ENCODE measurements around the gene OLIG2.

OLIG2 gene

DNA sequence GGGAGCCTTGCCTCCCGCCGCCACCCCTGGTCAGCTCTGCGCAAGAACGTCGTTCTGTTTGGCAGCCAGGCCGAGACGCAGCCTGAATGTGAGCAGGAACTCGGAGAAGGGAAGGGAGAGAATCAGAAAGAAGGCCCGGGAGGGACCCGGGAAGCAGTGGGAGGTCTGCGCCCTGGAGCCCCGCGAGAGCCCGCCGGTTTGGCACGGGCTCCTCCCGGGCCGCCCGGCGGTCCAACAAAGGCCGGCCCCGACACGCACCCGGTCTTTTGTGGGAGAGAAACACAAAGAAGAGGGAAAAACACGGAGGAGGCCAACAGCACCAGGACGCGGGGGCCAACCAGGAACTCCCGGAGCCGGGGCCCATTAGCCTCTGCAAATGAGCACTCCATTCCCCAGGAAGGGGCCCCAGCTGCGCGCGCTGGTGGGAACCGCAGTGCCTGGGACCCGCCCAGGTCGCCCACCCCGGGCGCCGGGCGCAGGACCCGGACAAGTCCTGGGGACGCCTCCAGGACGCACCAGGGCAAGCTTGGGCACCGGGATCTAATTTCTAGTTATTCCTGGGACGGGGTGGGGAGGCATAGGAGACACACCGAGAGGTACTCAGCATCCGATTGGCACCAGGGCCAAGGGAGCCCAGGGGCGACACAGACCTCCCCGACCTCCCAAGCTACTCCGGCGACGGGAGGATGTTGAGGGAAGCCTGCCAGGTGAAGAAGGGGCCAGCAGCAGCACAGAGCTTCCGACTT, 2.7 kb upstream of the OLIG2 start:
- no peaks in the 10 kb centered on the region for H3K9me3 Mint-ChIP-seq
- peaks cover 22% of the 10 kb centered on the region for H3K36me3 Mint-ChIP-seq (ENCODE audit: insufficient read depth)
- peaks cover 83 to 95% of the 10 kb centered on the region in 2 donors for H3K27me3 Mint-ChIP-seq
- peaks cover 38 to 49% of the 10 kb centered on the region in 2 donors for H3K4me1 Mint-ChIP-seq (ENCODE audit: low read depth in 2 of 2)
- ATAC-seq (replicated peaks): no peak
- no peak for DNase-seq
- peak overlapping the region; percentile 31 to 61 for H3K4me3 Mint-ChIP-seq
- H3K27ac Mint-ChIP-seq: no peak overlapping the region

DNA sequence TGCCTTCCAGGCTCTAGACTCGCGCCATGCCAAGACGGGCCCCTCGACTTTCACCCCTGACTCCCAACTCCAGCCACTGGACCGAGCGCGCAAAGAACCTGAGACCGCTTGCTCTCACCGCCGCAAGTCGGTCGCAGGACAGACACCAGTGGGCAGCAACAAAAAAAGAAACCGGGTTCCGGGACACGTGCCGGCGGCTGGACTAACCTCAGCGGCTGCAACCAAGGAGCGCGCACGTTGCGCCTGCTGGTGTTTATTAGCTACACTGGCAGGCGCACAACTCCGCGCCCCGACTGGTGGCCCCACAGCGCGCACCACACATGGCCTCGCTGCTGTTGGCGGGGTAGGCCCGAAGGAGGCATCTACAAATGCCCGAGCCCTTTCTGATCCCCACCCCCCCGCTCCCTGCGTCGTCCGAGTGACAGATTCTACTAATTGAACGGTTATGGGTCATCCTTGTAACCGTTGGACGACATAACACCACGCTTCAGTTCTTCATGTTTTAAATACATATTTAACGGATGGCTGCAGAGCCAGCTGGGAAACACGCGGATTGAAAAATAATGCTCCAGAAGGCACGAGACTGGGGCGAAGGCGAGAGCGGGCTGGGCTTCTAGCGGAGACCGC, 2.0 kb upstream of the OLIG2 start:
- DNase-seq: no peak
- H3K4me3 Mint-ChIP-seq: peak overlapping the region; percentile 1 to 49
- peaks cover 39 to 50% of the 10 kb centered on the region in 2 donors for H3K4me1 Mint-ChIP-seq (ENCODE audit: low read depth in 2 of 2)
- peaks cover 83 to 95% of the 10 kb centered on the region in 2 donors for H3K27me3 Mint-ChIP-seq
- peaks cover 22% of the 10 kb centered on the region for H3K36me3 Mint-ChIP-seq (ENCODE audit: insufficient read depth)
- H3K27ac Mint-ChIP-seq: no peak overlapping the region
- ATAC-seq (replicated peaks): no peak
- no peaks in the 10 kb centered on the region for H3K9me3 Mint-ChIP-seq

DNA sequence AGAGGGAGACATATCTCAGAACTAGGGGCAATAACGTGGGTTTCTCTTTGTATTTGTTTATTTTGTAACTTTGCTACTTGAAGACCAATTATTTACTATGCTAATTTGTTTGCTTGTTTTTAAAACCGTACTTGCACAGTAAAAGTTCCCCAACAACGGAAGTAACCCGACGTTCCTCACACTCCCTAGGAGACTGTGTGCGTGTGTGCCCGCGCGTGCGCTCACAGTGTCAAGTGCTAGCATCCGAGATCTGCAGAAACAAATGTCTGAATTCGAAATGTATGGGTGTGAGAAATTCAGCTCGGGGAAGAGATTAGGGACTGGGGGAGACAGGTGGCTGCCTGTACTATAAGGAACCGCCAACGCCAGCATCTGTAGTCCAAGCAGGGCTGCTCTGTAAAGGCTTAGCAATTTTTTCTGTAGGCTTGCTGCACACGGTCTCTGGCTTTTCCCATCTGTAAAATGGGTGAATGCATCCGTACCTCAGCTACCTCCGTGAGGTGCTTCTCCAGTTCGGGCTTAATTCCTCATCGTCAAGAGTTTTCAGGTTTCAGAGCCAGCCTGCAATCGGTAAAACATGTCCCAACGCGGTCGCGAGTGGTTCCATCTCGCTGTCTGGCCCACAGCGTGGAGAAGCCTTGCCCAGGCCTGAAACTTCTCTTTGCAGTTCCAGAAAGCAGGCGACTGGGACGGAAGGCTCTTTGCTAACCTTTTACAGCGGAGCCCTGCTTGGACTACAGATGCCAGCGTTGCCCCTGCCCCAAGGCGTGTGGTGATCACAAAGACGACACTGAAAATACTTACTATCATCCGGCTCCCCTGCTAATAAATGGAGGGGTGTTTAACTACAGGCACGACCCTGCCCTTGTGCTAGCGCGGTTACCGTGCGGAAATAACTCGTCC, 1.3 kb upstream of the OLIG2 start:
- Mint-ChIP-seq H3K4me1 (ENCODE audit: low read depth in 2 of 2) (peaks cover 39 to 48% of the 10 kb centered on the region in 2 donors), H3K36me3 (ENCODE audit: insufficient read depth) (peaks cover 22% of the 10 kb centered on the region), H3K4me3 (peak overlapping the region; percentile 1 to 49), H3K27me3 (peaks cover 83 to 95% of the 10 kb centered on the region in 2 donors), H3K9me3 (no peaks in the 10 kb centered on the region), H3K27ac (no peak overlapping the region)
- DNase-seq: no peak
- no peak for ATAC-seq (replicated peaks)

DNA sequence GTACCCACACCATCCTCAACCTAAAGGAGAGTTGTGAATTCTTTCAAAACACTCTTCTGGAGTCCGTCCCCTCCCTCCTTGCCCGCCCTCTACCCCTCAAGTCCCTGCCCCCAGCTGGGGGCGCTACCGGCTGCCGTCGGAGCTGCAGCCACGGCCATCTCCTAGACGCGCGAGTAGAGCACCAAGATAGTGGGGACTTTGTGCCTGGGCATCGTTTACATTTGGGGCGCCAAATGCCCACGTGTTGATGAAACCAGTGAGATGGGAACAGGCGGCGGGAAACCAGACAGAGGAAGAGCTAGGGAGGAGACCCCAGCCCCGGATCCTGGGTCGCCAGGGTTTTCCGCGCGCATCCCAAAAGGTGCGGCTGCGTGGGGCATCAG, 638 bp upstream of the OLIG2 start:
- Mint-ChIP-seq H3K36me3 (ENCODE audit: insufficient read depth) (peaks cover 22% of the 10 kb centered on the region), H3K27ac (no peak overlapping the region), H3K4me3 (no peak overlapping the region), H3K9me3 (no peaks in the 10 kb centered on the region), H3K4me1 (ENCODE audit: low read depth in 2 of 2) (peaks cover 39 to 49% of the 10 kb centered on the region in 2 donors), H3K27me3 (peaks cover 87 to 95% of the 10 kb centered on the region in 2 donors)
- DNase-seq: no peak
- ATAC-seq (replicated peaks): no peak

DNA sequence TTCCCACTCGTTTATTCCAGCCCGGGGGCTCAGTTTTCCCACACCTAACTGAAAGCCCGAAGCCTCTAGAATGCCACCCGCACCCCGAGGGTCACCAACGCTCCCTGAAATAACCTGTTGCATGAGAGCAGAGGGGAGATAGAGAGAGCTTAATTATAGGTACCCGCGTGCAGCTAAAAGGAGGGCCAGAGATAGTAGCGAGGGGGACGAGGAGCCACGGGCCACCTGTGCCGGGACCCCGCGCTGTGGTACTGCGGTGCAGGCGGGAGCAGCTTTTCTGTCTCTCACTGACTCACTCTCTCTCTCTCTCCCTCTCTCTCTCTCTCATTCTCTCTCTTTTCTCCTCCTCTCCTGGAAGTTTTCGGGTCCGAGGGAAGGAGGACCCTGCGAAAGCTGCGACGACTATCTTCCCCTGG, 716 bp downstream of the OLIG2 start:
- no peak for DNase-seq
- Mint-ChIP-seq H3K36me3 (ENCODE audit: insufficient read depth) (peaks cover 22% of the 10 kb centered on the region), H3K4me3 (peak overlapping the region; percentile 56 to 73), H3K27me3 (peaks cover 87 to 95% of the 10 kb centered on the region in 2 donors), H3K4me1 (ENCODE audit: low read depth in 2 of 2) (peaks cover 33 to 41% of the 10 kb centered on the region in 2 donors), H3K27ac (peak overlapping the region in 1 of 2 donors; percentile 85), H3K9me3 (no peaks in the 10 kb centered on the region)
- no peak for ATAC-seq (replicated peaks)

DNA sequence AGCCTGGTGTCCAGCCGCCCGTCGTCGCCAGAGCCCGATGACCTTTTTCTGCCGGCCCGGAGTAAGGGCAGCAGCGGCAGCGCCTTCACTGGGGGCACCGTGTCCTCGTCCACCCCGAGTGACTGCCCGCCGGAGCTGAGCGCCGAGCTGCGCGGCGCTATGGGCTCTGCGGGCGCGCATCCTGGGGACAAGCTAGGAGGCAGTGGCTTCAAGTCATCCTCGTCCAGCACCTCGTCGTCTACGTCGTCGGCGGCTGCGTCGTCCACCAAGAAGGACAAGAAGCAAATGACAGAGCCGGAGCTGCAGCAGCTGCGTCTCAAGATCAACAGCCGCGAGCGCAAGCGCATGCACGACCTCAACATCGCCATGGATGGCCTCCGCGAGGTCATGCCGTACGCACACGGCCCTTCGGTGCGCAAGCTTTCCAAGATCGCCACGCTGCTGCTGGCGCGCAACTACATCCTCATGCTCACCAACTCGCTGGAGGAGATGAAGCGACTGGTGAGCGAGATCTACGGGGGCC, 1.2 kb downstream of the OLIG2 start:
- Mint-ChIP-seq H3K4me3 (peak overlapping the region; percentile 56 to 73), H3K27me3 (peaks cover 87 to 95% of the 10 kb centered on the region in 2 donors), H3K36me3 (ENCODE audit: insufficient read depth) (peaks cover 22% of the 10 kb centered on the region), H3K4me1 (ENCODE audit: low read depth in 2 of 2) (peaks cover 33 to 38% of the 10 kb centered on the region in 2 donors), H3K27ac (peak overlapping the region in 1 of 2 donors; percentile 85), H3K9me3 (no peaks in the 10 kb centered on the region)
- ATAC-seq (replicated peaks): no peak
- DNase-seq: no peak

DNA sequence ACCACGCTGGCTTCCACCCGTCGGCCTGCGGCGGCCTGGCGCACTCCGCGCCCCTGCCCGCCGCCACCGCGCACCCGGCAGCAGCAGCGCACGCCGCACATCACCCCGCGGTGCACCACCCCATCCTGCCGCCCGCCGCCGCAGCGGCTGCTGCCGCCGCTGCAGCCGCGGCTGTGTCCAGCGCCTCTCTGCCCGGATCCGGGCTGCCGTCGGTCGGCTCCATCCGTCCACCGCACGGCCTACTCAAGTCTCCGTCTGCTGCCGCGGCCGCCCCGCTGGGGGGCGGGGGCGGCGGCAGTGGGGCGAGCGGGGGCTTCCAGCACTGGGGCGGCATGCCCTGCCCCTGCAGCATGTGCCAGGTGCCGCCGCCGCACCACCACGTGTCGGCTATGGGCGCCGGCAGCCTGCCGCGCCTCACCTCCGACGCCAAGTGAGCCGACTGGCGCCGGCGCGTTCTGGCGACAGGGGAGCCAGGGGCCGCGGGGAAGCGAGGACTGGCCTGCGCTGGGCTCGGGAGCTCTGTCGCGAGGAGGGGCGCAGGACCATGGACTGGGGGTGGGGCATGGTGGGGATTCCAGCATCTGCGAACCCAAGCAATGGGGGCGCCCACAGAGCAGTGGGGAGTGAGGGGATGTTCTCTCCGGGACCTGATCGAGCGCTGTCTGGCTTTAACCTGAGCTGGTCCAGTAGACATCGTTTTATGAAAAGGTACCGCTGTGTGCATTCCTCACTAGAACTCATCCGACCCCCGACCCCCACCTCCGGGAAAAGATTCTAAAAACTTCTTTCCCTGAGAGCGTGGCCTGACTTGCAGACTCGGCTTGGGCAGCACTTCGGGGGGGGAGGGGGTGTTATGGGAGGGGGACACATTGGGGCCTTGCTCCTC, 1.9 kb downstream of the OLIG2 start:
- Mint-ChIP-seq H3K4me3 (peak overlapping the region; percentile 65 to 73), H3K4me1 (ENCODE audit: low read depth in 2 of 2) (peaks cover 31 to 34% of the 10 kb centered on the region in 2 donors), H3K27ac (no peak overlapping the region), H3K27me3 (peaks cover 87 to 95% of the 10 kb centered on the region in 2 donors), H3K36me3 (ENCODE audit: insufficient read depth) (peaks cover 17% of the 10 kb centered on the region), H3K9me3 (no peaks in the 10 kb centered on the region)
- DNase-seq (no peak), ATAC-seq (replicated peaks) (peak; percentile 42)

DNA sequence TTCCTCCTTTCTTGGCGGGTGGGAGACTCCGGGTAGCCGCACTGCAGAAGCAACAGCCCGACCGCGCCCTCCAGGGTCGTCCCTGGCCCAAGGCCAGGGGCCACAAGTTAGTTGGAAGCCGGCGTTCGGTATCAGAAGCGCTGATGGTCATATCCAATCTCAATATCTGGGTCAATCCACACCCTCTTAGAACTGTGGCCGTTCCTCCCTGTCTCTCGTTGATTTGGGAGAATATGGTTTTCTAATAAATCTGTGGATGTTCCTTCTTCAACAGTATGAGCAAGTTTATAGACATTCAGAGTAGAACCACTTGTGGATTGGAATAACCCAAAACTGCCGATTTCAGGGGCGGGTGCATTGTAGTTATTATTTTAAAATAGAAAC, 2.5 kb downstream of the OLIG2 start:
- Mint-ChIP-seq H3K9me3 (no peaks in the 10 kb centered on the region), H3K4me1 (ENCODE audit: low read depth in 2 of 2) (peaks cover 28 to 33% of the 10 kb centered on the region in 2 donors), H3K27me3 (peaks cover 84 to 91% of the 10 kb centered on the region in 2 donors), H3K4me3 (peak overlapping the region; percentile 65 to 67), H3K27ac (no peak overlapping the region), H3K36me3 (ENCODE audit: insufficient read depth) (peaks cover 14% of the 10 kb centered on the region)
- no peak for DNase-seq
- ATAC-seq (replicated peaks): no peak

DNA sequence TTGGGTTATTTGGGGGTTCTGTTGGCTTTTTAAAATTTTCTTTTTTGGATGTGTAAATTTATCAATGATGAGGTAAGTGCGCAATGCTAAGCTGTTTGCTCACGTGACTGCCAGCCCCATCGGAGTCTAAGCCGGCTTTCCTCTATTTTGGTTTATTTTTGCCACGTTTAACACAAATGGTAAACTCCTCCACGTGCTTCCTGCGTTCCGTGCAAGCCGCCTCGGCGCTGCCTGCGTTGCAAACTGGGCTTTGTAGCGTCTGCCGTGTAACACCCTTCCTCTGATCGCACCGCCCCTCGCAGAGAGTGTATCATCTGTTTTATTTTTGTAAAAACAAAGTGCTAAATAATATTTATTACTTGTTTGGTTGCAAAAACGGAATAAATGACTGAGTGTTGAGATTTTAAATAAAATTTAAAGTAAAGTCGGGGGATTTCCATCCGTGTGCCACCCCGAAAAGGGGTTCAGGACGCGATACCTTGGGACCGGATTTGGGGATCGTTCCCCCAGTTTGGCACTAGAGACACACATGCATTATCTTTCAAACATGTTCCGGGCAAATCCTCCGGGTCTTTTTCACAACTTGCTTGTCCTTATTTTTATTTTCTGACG, 3.1 kb downstream of the OLIG2 start:
- H3K27ac Mint-ChIP-seq: peak overlapping the region in 1 of 2 donors; percentile 46
- DNase-seq: peak in 2 of 3 experiments; percentile 22 to 33
- peaks cover 12% of the 10 kb centered on the region for H3K36me3 Mint-ChIP-seq (ENCODE audit: insufficient read depth)
- H3K9me3 Mint-ChIP-seq: no peaks in the 10 kb centered on the region
- H3K27me3 Mint-ChIP-seq: peaks cover 78 to 87% of the 10 kb centered on the region in 2 donors
- peak; percentile 64 for ATAC-seq (replicated peaks)
- H3K4me3 Mint-ChIP-seq: peak overlapping the region; percentile 65 to 67
- peaks cover 24 to 30% of the 10 kb centered on the region in 2 donors for H3K4me1 Mint-ChIP-seq (ENCODE audit: low read depth in 2 of 2)

DNA sequence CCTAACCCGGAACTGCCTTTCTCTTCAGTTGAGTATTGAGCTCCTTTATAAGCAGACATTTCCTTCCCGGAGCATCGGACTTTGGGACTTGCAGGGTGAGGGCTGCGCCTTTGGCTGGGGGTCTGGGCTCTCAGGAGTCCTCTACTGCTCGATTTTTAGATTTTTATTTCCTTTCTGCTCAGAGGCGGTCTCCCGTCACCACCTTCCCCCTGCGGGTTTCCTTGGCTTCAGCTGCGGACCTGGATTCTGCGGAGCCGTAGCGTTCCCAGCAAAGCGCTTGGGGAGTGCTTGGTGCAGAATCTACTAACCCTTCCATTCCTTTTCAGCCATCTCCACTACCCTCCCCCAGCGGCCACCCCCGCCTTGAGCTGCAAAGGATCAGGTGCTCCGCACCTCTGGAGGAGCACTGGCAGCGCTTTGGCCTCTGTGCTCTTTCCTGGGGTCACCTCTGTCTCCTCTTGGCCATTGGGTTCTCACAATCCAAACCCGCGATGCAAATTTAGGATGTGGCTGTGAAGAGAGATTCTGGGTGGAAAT, 3.7 kb downstream of the OLIG2 start:
- ATAC-seq (replicated peaks): no peak
- Mint-ChIP-seq H3K4me1 (ENCODE audit: low read depth in 2 of 2) (peaks cover 18 to 26% of the 10 kb centered on the region in 2 donors), H3K27ac (no peak overlapping the region), H3K9me3 (no peaks in the 10 kb centered on the region), H3K4me3 (peak overlapping the region; percentile 65 to 67), H3K36me3 (ENCODE audit: insufficient read depth) (peaks cover 12% of the 10 kb centered on the region), H3K27me3 (peaks cover 77 to 87% of the 10 kb centered on the region in 2 donors)
- no peak for DNase-seq

DNA sequence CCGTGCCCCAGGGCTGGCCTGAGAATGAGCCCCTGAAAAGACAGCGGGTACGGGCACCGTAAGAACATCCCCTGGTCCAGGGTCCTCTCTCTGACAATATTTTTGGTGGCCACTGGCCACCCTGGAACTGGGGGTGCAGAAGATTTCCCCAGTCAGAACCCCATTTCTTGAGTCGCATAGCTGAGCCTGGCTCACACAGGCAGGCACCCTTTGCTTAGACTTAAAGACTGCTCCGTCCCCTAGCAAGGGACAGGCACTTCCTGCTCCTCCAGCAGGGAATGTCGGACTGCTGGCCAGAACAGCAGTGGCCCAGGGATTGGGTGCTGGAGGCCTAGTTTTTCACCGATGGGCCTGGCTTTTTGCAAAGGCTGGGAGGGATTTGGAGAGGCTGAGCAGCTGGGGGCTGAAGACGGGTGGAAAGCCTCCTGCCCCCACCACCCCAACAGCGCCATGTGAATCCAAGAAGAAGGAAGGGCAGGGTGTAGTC, 4.3 kb downstream of the OLIG2 start:
- Mint-ChIP-seq H3K27me3 (peaks cover 73 to 82% of the 10 kb centered on the region in 2 donors), H3K4me1 (ENCODE audit: low read depth in 2 of 2) (peaks cover 18 to 26% of the 10 kb centered on the region in 2 donors), H3K4me3 (peak overlapping the region; percentile 65 to 67), H3K36me3 (ENCODE audit: insufficient read depth) (peaks cover 12% of the 10 kb centered on the region), H3K27ac (no peak overlapping the region), H3K9me3 (no peaks in the 10 kb centered on the region)
- no peak for ATAC-seq (replicated peaks)
- DNase-seq: no peak

DNA sequence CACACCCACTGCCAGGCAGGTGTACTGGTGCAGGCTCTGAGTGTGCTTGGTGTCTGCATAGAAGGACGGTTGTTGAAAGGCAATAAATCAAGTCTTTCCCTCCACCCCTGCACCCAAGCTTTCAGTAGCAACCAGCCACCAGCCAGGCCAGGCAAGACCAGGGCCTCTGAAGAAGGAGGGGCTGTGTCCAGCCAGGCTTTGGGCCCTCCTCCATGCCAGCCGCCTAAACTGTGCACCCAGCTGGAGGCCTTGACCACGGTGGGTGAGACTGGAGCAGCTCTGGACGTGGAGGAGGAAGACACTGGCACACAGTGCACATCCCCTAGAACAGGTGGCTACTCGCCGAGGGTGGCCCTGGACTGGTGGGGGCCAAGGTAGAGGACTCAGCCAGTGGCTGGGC, 4.9 kb downstream of the OLIG2 start:
- DNase-seq (no peak), ATAC-seq (replicated peaks) (no peak)
- peaks cover 12% of the 10 kb centered on the region for H3K36me3 Mint-ChIP-seq (ENCODE audit: insufficient read depth)
- H3K9me3 Mint-ChIP-seq: no peaks in the 10 kb centered on the region
- H3K27ac Mint-ChIP-seq: no peak overlapping the region
- no peak overlapping the region for H3K4me3 Mint-ChIP-seq
- H3K4me1 Mint-ChIP-seq (ENCODE audit: low read depth in 2 of 2): peaks cover 18 to 26% of the 10 kb centered on the region in 2 donors
- H3K27me3 Mint-ChIP-seq: peaks cover 70 to 76% of the 10 kb centered on the region in 2 donors

Measured in effector memory CD8-positive, alpha-beta T cell (primary cell).